ENCODE results near the gene TNNI3. TPM values are rescaled to one million over a fixed set of nuclear protein-coding genes. Genes with fewer than 3 reads are reported as not detected.
A peak's percentile ranks its signal among the peaks of the same experiment; 100 is the strongest.

The TNNI3 gene
- total RNA-seq, 1 donor from 2014 or later, result not detected

DNA sequence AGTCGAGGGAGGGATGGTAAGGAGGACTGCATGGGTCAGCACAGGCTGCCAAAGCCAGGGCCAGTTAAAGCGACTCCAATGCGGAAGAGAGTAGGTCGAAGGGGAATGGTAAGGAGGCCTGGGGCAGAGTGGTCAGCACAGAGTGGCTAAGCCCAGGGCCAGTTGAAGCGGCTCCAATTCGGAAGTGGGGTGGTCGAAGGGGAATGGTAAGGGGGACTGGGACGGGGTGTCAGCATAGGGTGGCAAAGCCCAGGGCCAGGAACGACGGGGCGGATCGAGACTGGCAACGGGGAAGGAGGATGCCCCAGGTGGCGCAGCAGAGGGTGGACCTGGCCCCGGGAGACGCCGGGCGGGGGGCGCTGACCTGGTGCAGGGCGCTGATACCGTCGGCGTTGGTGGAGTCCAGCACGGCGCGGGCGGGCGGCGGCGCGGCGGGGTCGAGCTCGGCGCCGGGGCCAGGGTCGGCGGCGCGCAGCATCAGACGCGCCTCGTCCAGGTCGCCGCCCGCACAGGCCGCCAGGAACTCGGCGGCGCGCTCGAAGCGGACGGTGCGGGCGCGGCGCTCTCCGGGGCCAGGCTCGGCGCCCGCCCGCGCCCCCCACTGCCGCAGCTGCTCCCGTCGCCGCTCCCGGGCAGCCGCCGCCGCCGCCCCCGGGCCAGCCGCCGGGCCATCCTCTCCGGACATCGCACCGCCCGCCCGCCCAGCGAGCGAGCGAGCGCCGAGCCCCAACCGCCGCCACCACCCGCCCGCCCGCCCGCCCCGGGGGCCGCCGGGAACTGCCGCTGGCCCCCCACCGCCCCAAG is 40.5 kb downstream of the TNNI3 start, which contains the start of gene PPP1R12C:
TSS of gene PPP1R12C (minus strand) at position 779 of the 804 bp plus-strand sequence. CDS start at position 685, 94 bp downstream.
- H3K4me3 Mint-ChIP-seq (ENCODE audit: unreplicated experiment), result peak within 1 kb of the TSS; percentile 97
- peak within 1 kb of the TSS; percentile 90 for H3K27ac Mint-ChIP-seq (ENCODE audit: unreplicated experiment)
- peaks cover 23% of the 10 kb centered on the region for H3K4me1 Mint-ChIP-seq (ENCODE audit: unreplicated experiment)
- peaks cover 14% of the 10 kb centered on the region for H3K36me3 Mint-ChIP-seq (ENCODE audit: low read depth, unreplicated experiment)
- H3K27me3 Mint-ChIP-seq (ENCODE audit: unreplicated experiment), result peaks cover 22% of the 10 kb centered on the region
- no peak for DNase-seq (ENCODE audit: low spot score)
- no peak for TF ChIP-seq CTCF (IDR thresholded peaks at IDR 0.05; ENCODE audit: unreplicated experiment)
- H3K9me3 Mint-ChIP-seq (ENCODE audit: unreplicated experiment), result no peaks in the 10 kb centered on the region

DNA sequence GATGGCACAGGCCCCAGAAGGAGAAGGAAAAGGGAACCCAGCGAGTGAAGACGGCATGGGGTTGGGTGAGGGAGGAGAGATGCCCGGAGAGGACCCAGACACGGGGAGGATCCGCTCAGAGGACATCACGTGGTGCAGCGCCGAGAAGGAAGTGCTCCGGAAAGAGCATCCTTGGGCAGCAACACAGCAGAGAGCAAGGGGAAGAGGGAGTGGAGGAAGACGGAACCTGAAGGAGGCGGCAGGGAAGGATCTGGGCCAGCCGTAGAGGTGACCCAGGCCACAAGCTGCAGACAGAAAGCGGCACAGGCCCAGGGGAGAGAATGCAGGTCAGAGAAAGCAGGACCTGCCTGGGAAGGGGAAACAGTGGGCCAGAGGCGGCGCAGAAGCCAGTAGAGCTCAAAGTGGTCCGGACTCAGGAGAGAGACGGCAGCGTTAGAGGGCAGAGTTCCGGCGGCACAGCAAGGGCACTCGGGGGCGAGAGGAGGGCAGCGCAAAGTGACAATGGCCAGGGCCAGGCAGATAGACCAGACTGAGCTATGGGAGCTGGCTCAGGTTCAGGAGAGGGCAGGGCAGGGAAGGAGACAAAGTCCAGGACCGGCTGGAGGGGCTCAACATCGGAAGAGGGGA is 41.2 kb downstream of the TNNI3 start:
- peaks cover 14% of the 10 kb centered on the region for H3K36me3 Mint-ChIP-seq (ENCODE audit: low read depth, unreplicated experiment)
- peak overlapping the region; percentile 96 for H3K4me3 Mint-ChIP-seq (ENCODE audit: unreplicated experiment)
- no peak for DNase-seq (ENCODE audit: low spot score)
- H3K4me1 Mint-ChIP-seq (ENCODE audit: unreplicated experiment), result peaks cover 23% of the 10 kb centered on the region
- H3K27ac Mint-ChIP-seq (ENCODE audit: unreplicated experiment), result peak overlapping the region; percentile 90
- no peak for TF ChIP-seq CTCF (IDR thresholded peaks at IDR 0.05; ENCODE audit: unreplicated experiment)
- H3K27me3 Mint-ChIP-seq (ENCODE audit: unreplicated experiment), result peaks cover 22% of the 10 kb centered on the region
- H3K9me3 Mint-ChIP-seq (ENCODE audit: unreplicated experiment), result no peaks in the 10 kb centered on the region

GRCh38 chr19:55115446-55116065 is 42.0 kb downstream of the TNNI3 start:
- H3K27ac Mint-ChIP-seq (ENCODE audit: unreplicated experiment), result peak overlapping the region; percentile 90
- peaks cover 14% of the 10 kb centered on the region for H3K36me3 Mint-ChIP-seq (ENCODE audit: low read depth, unreplicated experiment)
- H3K9me3 Mint-ChIP-seq (ENCODE audit: unreplicated experiment), result no peaks in the 10 kb centered on the region
- DNase-seq (ENCODE audit: low spot score), result no peak
- peaks cover 23% of the 10 kb centered on the region for H3K4me1 Mint-ChIP-seq (ENCODE audit: unreplicated experiment)
- peaks cover 29% of the 10 kb centered on the region for H3K27me3 Mint-ChIP-seq (ENCODE audit: unreplicated experiment)
- no peak for TF ChIP-seq CTCF (IDR thresholded peaks at IDR 0.05; ENCODE audit: unreplicated experiment)
- peak overlapping the region; percentile 96 for H3K4me3 Mint-ChIP-seq (ENCODE audit: unreplicated experiment)

GRCh38 chr19:55114566-55115145 is 42.9 kb downstream of the TNNI3 start:
- peaks cover 23% of the 10 kb centered on the region for H3K4me1 Mint-ChIP-seq (ENCODE audit: unreplicated experiment)
- no peak overlapping the region for H3K27ac Mint-ChIP-seq (ENCODE audit: unreplicated experiment)

More at GRCh38 chr19:55114566-55115145, 42.9 kb downstream of the TNNI3 start:
- Mint-ChIP-seq H3K4me3 (ENCODE audit: unreplicated experiment) (peak overlapping the region; percentile 73), H3K9me3 (ENCODE audit: unreplicated experiment) (no peaks in the 10 kb centered on the region), H3K36me3 (ENCODE audit: low read depth, unreplicated experiment) (peaks cover 17% of the 10 kb centered on the region), H3K27me3 (ENCODE audit: unreplicated experiment) (peaks cover 29% of the 10 kb centered on the region)
- no peak for TF ChIP-seq CTCF (IDR thresholded peaks at IDR 0.05; ENCODE audit: unreplicated experiment)
- no peak for DNase-seq (ENCODE audit: low spot score)

Data from endothelial cell (in vitro differentiated cells).